SK-N-SH (cell line): ENCODE data around the gene SORBS1. TPM values are rescaled to one million over a fixed set of nuclear protein-coding genes. Genes with fewer than 3 reads are reported as not detected.

Experiments
- CTCF ChIA-PET: fragments of 300-600, 350-600 bp; formaldehyde crosslinking; extraction: SDS; loops from one replicate; lab custom pipeline; 2021; lab: Yijun Ruan, JAX
- POLR2A ChIA-PET: fragments of 350-600 bp; sonication (Branson Sonifier 250); formaldehyde crosslinking; extraction: SDS; loops from one replicate; lab custom pipeline; 2020; ENCODE audit warnings: antibody characterized with exemption, inconsistent platforms; lab: Yijun Ruan, JAX
- DNase-seq: peaks from one replicate; pipeline ENCODE4 v3.0.0; 2012
- H2AFZ ChIP-seq: fragments of 200-600 bp; sonication (generic); 2 replicates; pipeline ENCODE4 v1.8.1; 2016; ENCODE audit warnings: antibody characterized with exemption, mild to moderate bottlenecking, low read depth
- H3F3A ChIP-seq: fragments of 200-600 bp; sonication (generic); replicated peaks from 2 replicates; pipeline ENCODE3; 2016; ENCODE audit warnings: antibody characterized with exemption, mild to moderate bottlenecking; ENCODE audit not compliant: insufficient read depth
- H3K27ac ChIP-seq, 2 experiments: fragments of 200-500 bp in 1 of 2; fragments of 200-600 bp in 1 of 2; sonication (Bioruptor generic) in 1 of 2; sonication (generic), shearing (Covaris generic) in 1 of 2; 2 replicates each; pipeline versions ENCODE4 v1.5.1 to v1.6.1; 2014 to 2016; ENCODE audit warnings: low read depth in 2 of 2, inconsistent platforms in 1 of 2, low read length in 1 of 2, mild to moderate bottlenecking in 1 of 2, mixed read lengths in 1 of 2
- H3K27me3 ChIP-seq: fragments of 200-600 bp; sonication (generic), shearing (Covaris generic); 2 replicates; pipeline ENCODE4 v1.6.1; 2016; ENCODE audit warnings: mixed run types; ENCODE audit not compliant: insufficient read depth
- H3K36me3 ChIP-seq, 2 experiments: fragments of 200-500 bp in 1 of 2; fragments of 200-600 bp in 1 of 2; sonication (Bioruptor generic) in 1 of 2; sonication (generic) in 1 of 2; replicated peaks in 1 of 2; 2 replicates each; pipeline versions ENCODE3 to v1.5.1; 2014 to 2016; ENCODE audit warnings: low read length in 1 of 2, mild to moderate bottlenecking in 1 of 2; ENCODE audit not compliant: insufficient read depth in 2 of 2, control insufficient read depth in 1 of 2
- H3K4me1 ChIP-seq, 2 experiments: fragments of 200-500 bp in 1 of 2; fragments of 200-600 bp in 1 of 2; sonication (Bioruptor generic) in 1 of 2; sonication (generic), shearing (Covaris generic) in 1 of 2; 2 replicates each; pipeline versions ENCODE4 v1.5.1 to v1.6.1; 2014 to 2016; ENCODE audit warnings: low read depth in 1 of 2, low read length in 1 of 2, mixed run types in 1 of 2; ENCODE audit not compliant: insufficient read depth in 2 of 2, control insufficient read depth in 1 of 2
- H3K4me2 ChIP-seq: fragments of 200-600 bp; sonication (generic), shearing (Covaris generic); 2 replicates; pipeline ENCODE4 v1.6.1; 2017; ENCODE audit warnings: mixed run types
- H3K4me3 ChIP-seq, 2 experiments: fragments of 200-500 bp in 1 of 2; fragments of 200-600 bp in 1 of 2; sonication (Bioruptor generic) in 1 of 2; sonication (generic), shearing (Covaris generic) in 1 of 2; 2 replicates each; pipeline versions ENCODE4 v1.5.1 to v1.8.1; 2014 to 2016; ENCODE audit warnings: low read depth in 2 of 2, inconsistent platforms in 1 of 2, low read length in 1 of 2, mild to moderate bottlenecking in 1 of 2, mixed read lengths in 1 of 2, moderate library complexity in 1 of 2
- H3K79me2 ChIP-seq: fragments of 200-600 bp; sonication (generic); 2 replicates; pipeline ENCODE4 v1.8.1; 2017; ENCODE audit warnings: mild to moderate bottlenecking; ENCODE audit not compliant: insufficient read depth
- H3K9ac ChIP-seq: fragments of 200-600 bp; sonication (generic); 2 replicates; pipeline ENCODE4 v1.6.1; 2017; ENCODE audit warnings: mixed run types
- H3K9me2 ChIP-seq: fragments of 200-600 bp; sonication (generic); 2 replicates; pipeline ENCODE4 v1.6.1; 2017; ENCODE audit warnings: mixed run types
- H3K9me3 ChIP-seq: fragments of 200-600 bp; sonication (generic); 2 replicates; pipeline ENCODE4 v1.6.1; 2017; ENCODE audit warnings: mixed run types, mild to moderate bottlenecking, moderate library complexity
- H4K20me1 ChIP-seq: fragments of 200-600 bp; sonication (generic); 2 replicates; pipeline ENCODE4 v1.6.1; 2017; ENCODE audit warnings: mild to moderate bottlenecking, mixed run types; ENCODE audit not compliant: insufficient read depth
- CHD2 ChIP-seq: fragments of 150-350 bp; IDR thresholded peaks from 2 replicates; pipeline ENCODE4 v1.6.1; 2018; ENCODE audit warnings: low read length; ENCODE audit not compliant: partially characterized antibody
- ELF1 ChIP-seq: IDR thresholded peaks from 2 replicates; pipeline ENCODE4 v1.4.0; 2012
- GABPA ChIP-seq: IDR thresholded peaks from 2 replicates; pipeline ENCODE4 v1.4.0; 2012; ENCODE audit warnings: low read depth, mild to moderate bottlenecking
- MEF2A ChIP-seq: IDR thresholded peaks from 2 replicates; pipeline ENCODE4 v1.4.0; 2012; ENCODE audit warnings: low read depth, borderline replicate concordance
- NFIC ChIP-seq: IDR thresholded peaks from 2 replicates; pipeline ENCODE4 v1.4.0; 2012; ENCODE audit warnings: borderline replicate concordance
- NRF1 ChIP-seq: IDR thresholded peaks from 2 replicates; pipeline ENCODE4 v1.6.1; 2012; ENCODE audit warnings: low read depth, mild to moderate bottlenecking, low read length
- POLR2AphosphoS5 ChIP-seq: IDR thresholded peaks from 2 replicates; pipeline ENCODE4 v1.6.1; 2012; ENCODE audit warnings: low read depth, low read length
- RAD21 ChIP-seq: IDR thresholded peaks from 2 replicates; pipeline ENCODE4 v1.6.1; 2012; ENCODE audit warnings: mild to moderate bottlenecking, low read length
- RCOR1 ChIP-seq: fragments of 150-350 bp; IDR thresholded peaks from 2 replicates; pipeline ENCODE4 v1.6.1; 2017; ENCODE audit warnings: antibody characterized with exemption, low read length
- RFX5 ChIP-seq: IDR thresholded peaks from 2 replicates; pipeline ENCODE4 v1.6.1; 2012; ENCODE audit warnings: mild to moderate bottlenecking, improper control_type of control experiment, low read length
- RXRA ChIP-seq: IDR thresholded peaks from 2 replicates; pipeline ENCODE4 v1.4.0; 2012; ENCODE audit warnings: low read depth, mild to moderate bottlenecking, borderline replicate concordance
- SMC3 ChIP-seq: IDR thresholded peaks from 2 replicates; pipeline ENCODE4 v1.6.1; 2012; ENCODE audit warnings: low read depth, low read length, improper control_type of control experiment
- TEAD4 ChIP-seq: IDR thresholded peaks from 2 replicates; pipeline ENCODE4 v1.4.0; 2012; ENCODE audit warnings: mild to moderate bottlenecking, borderline replicate concordance; ENCODE audit not compliant: insufficient read depth
- YY1 ChIP-seq: IDR thresholded peaks from 2 replicates; pipeline ENCODE4 v1.4.0; 2012; ENCODE audit warnings: low read depth, mild to moderate bottlenecking
- WGBS: methylation state at CpG from one replicate; pipeline ENCODE4 v1.1.6; 2017; ENCODE audit warnings: low lambda C conversion rate; 5-methylcytosine and 5-hydroxymethylcytosine counted together
- polyA plus RNA-seq, 3 experiments: library from polyadenylated mRNA; depleted of rRNA; stranded (reverse); fragments of >200 nt; gene quantifications; 2 replicates each; pipeline ENCODE4 v1.2.3, GENCODE V29; 2012
- TF ChIP-seq, protein P1 (sequence below): fragments of 150-350 bp; IDR thresholded peaks from 2 replicates; pipeline ENCODE4 v1.6.1; 2017; ENCODE audit warnings: antibody characterized with exemption, low read length, low read depth, borderline replicate concordance
- TF ChIP-seq, protein P2 (sequence below): IDR thresholded peaks from 2 replicates; pipeline ENCODE4 v1.4.0; 2012; ENCODE audit warnings: low read depth, borderline replicate concordance
- TF ChIP-seq, protein P3 (sequence below): fragments of 150-350 bp; IDR thresholded peaks from 2 replicates; pipeline ENCODE4 v1.6.1; 2016; ENCODE audit warnings: mild to moderate bottlenecking, low read depth, low read length

The SORBS1 gene
- polyA plus RNA-seq, 1 of the 3 experiments (the other 2 are of a cell fraction), result 0.36 TPM

DNA sequence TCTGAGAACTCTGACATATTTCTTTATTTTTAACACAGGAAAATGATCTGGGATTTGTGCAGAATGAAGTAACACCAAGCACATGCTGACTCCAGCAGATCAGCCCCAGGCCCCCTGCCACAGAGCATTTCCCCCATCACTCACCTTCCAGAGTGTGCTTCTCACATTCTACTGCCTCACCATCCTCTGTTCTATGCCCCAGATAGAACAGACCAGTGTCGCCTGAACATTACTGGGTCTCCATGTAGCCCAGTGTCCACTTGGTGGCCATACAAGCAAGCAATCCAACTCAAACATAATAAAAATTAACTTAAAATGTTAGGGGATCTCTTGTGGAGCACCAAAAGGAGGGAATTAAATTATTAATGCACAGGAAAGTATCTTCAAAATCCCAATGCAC, 58.8 kb downstream of the SORBS1 start (continued):
- TF ChIP-seq YY1 (no peak), NFIC (no peak), ELF1 (no peak), CHD2 (no peak), RCOR1 (no peak), GABPA (no peak), SMC3 (no peak), TEAD4 (no peak)
- TF ChIP-seq, protein P1, sequence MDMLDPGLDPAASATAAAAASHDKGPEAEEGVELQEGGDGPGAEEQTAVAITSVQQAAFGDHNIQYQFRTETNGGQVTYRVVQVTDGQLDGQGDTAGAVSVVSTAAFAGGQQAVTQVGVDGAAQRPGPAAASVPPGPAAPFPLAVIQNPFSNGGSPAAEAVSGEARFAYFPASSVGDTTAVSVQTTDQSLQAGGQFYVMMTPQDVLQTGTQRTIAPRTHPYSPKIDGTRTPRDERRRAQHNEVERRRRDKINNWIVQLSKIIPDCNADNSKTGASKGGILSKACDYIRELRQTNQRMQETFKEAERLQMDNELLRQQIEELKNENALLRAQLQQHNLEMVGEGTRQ, result no peak
- TF ChIP-seq, protein P2, sequence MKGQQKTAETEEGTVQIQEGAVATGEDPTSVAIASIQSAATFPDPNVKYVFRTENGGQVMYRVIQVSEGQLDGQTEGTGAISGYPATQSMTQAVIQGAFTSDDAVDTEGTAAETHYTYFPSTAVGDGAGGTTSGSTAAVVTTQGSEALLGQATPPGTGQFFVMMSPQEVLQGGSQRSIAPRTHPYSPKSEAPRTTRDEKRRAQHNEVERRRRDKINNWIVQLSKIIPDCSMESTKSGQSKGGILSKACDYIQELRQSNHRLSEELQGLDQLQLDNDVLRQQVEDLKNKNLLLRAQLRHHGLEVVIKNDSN, result no peak
- TF ChIP-seq, protein P3, sequence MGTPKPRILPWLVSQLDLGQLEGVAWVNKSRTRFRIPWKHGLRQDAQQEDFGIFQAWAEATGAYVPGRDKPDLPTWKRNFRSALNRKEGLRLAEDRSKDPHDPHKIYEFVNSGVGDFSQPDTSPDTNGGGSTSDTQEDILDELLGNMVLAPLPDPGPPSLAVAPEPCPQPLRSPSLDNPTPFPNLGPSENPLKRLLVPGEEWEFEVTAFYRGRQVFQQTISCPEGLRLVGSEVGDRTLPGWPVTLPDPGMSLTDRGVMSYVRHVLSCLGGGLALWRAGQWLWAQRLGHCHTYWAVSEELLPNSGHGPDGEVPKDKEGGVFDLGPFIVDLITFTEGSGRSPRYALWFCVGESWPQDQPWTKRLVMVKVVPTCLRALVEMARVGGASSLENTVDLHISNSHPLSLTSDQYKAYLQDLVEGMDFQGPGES, result no peak
- TF ChIP-seq, all 33 proteins: peak for 0

DNA sequence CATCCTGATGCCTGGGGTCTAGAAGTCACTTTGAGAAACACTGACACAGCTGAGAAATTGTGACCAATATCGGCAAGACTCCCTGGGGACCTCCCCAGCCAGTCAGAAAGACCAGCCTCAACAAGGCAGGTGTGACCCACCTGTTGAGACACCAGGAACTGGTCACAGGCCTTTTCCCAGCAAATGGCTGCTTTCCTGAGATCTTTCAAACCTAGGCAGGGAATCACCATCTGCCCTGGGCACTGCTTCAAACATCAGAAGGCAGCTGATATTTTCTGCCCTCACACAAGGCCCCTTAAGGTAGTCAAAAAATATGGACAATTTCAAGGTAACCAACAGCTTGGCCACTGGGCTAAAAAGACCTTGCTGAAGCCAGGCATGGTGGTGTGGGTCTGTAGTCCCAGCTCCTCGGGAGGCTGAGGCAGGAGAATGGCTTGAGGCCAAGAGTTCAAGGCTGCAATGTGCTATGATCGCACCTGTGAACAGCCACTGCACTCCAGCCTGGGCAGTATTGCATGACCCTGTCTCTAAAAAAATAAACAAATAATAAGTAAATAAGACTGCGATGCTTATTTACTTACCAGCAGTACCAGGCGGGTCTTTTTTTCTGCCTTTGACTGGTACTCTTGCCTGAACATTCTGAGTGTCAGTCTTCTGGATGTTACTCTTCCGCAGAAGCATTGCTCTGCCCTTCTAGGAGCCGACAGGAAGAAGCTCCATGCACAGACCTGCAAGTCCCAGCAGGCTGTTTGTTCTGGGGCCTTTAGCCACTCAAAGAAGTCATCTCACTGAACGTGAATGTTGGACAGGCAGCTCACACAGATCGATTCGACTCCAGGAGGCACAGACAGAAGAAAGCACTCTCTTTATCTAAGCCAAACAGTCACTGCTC, 59.7 kb downstream of the SORBS1 start:
- POLR2A ChIA-PET, result no interaction called here
- no peak overlapping the region for H2AFZ ChIP-seq
- TF ChIP-seq RAD21 (no peak), NRF1 (no peak), RFX5 (no peak), RXRA (no peak), MEF2A (no peak), POLR2AphosphoS5 (no peak), NFIC (no peak)
- TF ChIP-seq, protein P1, result no peak
- TF ChIP-seq, all 33 proteins: peak for 0
- H3K4me3 ChIP-seq, result no peak overlapping the region
- no peaks in the 10 kb centered on the region for H3K36me3 ChIP-seq
- H3K79me2 ChIP-seq, result no peaks in the 10 kb centered on the region
- peaks cover 0 to 2% of the 10 kb centered on the region in 2 experiments; a peak in 1 of 4 replicates for H3K4me1 ChIP-seq
- H3F3A ChIP-seq, result no peaks in the 10 kb centered on the region
- H3K9me3 ChIP-seq, result no peaks in the 10 kb centered on the region
- no peaks in the 10 kb centered on the region for H4K20me1 ChIP-seq
- H3K4me2 ChIP-seq, result no peak overlapping the region
- H3K27me3 ChIP-seq, result no peaks in the 10 kb centered on the region; the same call in 1 of the 2 replicates
- CTCF ChIA-PET, result no interaction called here
- 73% methylated on average over 9 of the region's 10 CpGs for WGBS
- DNase-seq, result no peak
- H3K9me2 ChIP-seq, result no peaks in the 10 kb centered on the region
- no peak overlapping the region for H3K9ac ChIP-seq
- H3K27ac ChIP-seq, result no peak overlapping the region
